Measurements from ENCODE around the gene TPPP3.

DNA sequence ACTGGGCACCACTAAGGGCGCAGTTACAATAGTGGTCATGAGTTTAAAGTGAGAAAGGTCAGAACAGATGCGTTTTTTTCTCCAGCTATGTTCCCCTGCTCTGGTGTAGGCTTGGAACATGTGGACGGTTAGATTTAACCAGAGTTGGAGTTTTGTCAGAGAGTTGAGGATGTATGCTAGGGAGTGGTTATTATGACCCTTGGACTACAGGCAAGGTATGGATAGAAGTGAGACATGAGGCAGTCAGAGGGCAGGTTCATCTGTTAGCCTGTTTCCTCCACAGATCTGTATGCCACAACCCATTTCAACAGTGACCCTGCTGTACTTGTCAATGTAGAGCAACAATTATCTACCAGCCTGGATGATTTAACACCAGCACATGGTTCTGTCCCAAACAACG is 22.6 kb downstream of the TPPP3 start:
- no peak for TF ChIP-seq CTCF (IDR thresholded peaks at IDR 0.05; ENCODE audit: low read length)
- TF ChIP-seq EZH2 (IDR thresholded peaks at IDR 0.05; ENCODE audit: borderline replicate concordance, low read length) = no peak
